Measurements from ENCODE around the gene WWP2. TPM values are rescaled to one million over a fixed set of nuclear protein-coding genes. Genes with fewer than 3 reads are reported as not detected.

The WWP2 gene
- total RNA-seq, 4 donors from 2014 or later = 23.4 to 32.8 (median 29.6) TPM

DNA sequence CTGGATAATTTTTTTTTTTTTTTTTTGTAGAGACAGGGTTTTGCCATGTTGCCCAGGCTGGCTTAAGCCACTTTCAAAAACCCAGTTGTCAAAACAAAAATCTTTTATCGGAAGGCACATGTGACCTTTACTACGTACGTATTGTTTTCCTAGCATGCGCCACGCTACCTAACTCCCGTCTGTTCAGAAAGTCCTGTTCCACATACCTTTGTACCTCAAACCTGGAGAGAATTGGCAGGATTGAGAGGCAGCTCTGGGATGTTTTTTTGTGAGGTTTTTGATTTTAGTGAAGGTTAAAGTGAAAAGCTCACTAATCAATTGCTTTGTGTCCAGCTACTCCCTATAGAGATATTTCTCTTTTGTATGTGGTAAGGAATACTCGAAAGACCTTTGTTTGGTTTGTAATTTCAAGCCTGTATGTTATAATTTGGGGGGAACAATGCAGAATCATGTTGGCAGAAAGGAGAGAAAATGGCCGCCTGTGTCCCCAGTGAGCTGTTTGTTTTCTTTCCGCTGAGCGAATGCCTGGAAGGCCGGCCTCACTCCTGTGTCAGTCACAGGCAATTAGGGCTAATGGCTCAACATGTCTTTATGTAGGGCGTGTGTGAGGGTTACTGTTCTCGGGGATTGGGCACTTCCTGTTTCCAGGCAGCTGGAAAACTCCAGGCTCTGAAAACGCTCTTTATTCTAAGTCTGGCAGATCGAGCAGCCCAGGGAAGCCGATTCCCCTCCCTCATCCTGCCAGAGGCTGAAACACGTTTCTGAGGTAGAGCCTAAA lies 128.2 kb downstream of the WWP2 start:
- H3K4me1 ChIP-seq = peaks cover 3 to 18% (median 8%) of the 10 kb centered on the region in 3 donors
- WGBS, 2 donors = 72% methylated on average over 14 to 16 of the region's 17 CpGs
- intact Hi-C loops (cut with DNase I) = no loop called here
- peaks cover 0 to 50% (median 8%) of the 10 kb centered on the region in 3 donors for H3K36me3 ChIP-seq
- no peak overlapping the region for H3K4me3 ChIP-seq
- peak overlapping the region; percentile 56 to 92 (median 82) for H3K27ac ChIP-seq
- TF ChIP-seq, protein P1, sequence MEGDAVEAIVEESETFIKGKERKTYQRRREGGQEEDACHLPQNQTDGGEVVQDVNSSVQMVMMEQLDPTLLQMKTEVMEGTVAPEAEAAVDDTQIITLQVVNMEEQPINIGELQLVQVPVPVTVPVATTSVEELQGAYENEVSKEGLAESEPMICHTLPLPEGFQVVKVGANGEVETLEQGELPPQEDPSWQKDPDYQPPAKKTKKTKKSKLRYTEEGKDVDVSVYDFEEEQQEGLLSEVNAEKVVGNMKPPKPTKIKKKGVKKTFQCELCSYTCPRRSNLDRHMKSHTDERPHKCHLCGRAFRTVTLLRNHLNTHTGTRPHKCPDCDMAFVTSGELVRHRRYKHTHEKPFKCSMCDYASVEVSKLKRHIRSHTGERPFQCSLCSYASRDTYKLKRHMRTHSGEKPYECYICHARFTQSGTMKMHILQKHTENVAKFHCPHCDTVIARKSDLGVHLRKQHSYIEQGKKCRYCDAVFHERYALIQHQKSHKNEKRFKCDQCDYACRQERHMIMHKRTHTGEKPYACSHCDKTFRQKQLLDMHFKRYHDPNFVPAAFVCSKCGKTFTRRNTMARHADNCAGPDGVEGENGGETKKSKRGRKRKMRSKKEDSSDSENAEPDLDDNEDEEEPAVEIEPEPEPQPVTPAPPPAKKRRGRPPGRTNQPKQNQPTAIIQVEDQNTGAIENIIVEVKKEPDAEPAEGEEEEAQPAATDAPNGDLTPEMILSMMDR (IDR thresholded peaks at IDR 0.05) = no peak
- TF ChIP-seq POLR2A (IDR thresholded peaks at IDR 0.05) = no peak
- no peaks in the 10 kb centered on the region for H3K9me3 ChIP-seq
- H3K27me3 ChIP-seq = no peaks in the 10 kb centered on the region
- no peak for DNase-seq

DNA sequence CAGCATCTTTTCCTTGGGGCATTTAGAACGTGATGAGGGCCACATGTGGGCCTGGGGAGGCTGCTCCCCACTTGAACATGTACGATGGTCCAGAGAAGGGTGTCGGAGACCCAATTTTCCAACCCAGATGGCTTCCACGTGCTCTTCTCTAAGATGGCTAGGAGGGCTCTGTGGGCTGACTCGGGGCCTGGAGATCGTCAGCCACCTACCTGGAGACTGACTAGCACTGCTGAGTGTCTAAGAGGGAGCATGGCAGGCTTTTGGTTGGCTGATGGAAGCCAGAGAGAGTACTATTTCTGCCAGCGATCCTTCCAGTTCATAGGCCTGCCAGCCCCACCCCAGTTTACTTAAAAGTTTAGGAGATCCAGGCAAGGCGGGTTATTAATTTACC lies 128.8 kb downstream of the WWP2 start:
- H3K9me3 ChIP-seq = no peaks in the 10 kb centered on the region
- H3K4me3 ChIP-seq = no peak overlapping the region
- intact Hi-C loops (cut with DNase I) = no loop called here
- H3K4me1 ChIP-seq = peaks cover 3 to 18% (median 8%) of the 10 kb centered on the region in 3 donors
- H3K27me3 ChIP-seq = no peaks in the 10 kb centered on the region
- TF ChIP-seq POLR2A (IDR thresholded peaks at IDR 0.05) = no peak
- TF ChIP-seq, protein P1 (IDR thresholded peaks at IDR 0.05) = no peak
- no peak for DNase-seq
- H3K36me3 ChIP-seq = peaks cover 0 to 56% (median 8%) of the 10 kb centered on the region in 3 donors
- WGBS, 2 donors = 67 to 100% methylated on average over 1 to 5 of the region's 8 CpGs
- peak overlapping the region; percentile 56 to 92 (median 82) for H3K27ac ChIP-seq

DNA sequence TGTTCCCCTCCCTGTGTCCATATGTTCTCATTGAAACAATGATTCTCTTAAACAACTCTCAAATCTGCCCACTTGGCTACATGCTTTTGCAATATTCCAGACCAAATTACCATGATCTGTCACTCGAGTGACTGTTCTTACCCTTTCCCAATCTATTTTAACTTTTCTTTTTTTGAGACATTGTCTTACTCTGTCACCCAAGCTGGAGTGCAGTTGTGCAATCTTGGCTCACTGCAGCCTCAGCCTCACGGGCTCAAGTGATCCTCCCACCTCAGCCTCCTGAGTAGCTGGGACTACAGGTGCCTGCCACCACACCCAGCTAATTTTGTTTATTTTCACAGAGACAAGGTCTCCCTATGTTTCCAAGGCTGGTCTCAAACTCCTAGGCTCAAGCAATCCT lies 130.2 kb downstream of the WWP2 start:
- DNase-seq = no peak
- TF ChIP-seq, protein P1 (IDR thresholded peaks at IDR 0.05) = no peak
- no peak for TF ChIP-seq POLR2A (IDR thresholded peaks at IDR 0.05)
- intact Hi-C loops (cut with DNase I) = no loop called here

DNA sequence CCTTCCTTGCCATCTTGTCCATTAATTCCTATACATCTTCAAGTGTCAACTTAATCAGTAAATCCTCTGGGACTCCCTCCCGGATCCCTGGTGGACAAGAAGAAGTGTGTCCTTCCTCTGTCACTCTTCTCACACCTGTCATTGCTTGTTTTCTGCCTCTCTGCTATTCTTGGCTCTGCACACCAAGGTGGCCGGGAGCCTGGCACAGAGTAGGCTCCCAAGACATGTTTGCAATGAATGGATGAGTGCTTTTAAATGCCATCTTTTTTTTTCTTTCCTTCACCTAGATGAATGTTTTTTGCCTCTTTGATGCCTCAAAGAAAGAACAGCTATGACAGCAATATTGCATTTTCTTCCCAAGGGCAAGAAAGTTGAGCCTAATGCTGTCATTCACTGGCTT lies 131.0 kb downstream of the WWP2 start:
- no peak for DNase-seq
- Histone ChIP-seq H3K36me3 (peaks cover 0 to 50% (median 8%) of the 10 kb centered on the region in 3 donors), H3K27me3 (no peaks in the 10 kb centered on the region), H3K4me3 (no peak overlapping the region), H3K4me1 (peaks cover 3 to 18% (median 8%) of the 10 kb centered on the region in 3 donors), H3K9me3 (no peaks in the 10 kb centered on the region), H3K27ac (no peak overlapping the region)
- WGBS, 2 donors = 42 to 67% methylated on average over 2 of the region's 2 CpGs
- intact Hi-C loops (cut with DNase I) = no loop called here
- TF ChIP-seq POLR2A (IDR thresholded peaks at IDR 0.05) = no peak
- TF ChIP-seq, protein P1 (IDR thresholded peaks at IDR 0.05) = no peak

More for the DNA sequence above, 130.2 kb downstream of the WWP2 start:
- no peak overlapping the region for H3K27ac ChIP-seq
- no peaks in the 10 kb centered on the region for H3K9me3 ChIP-seq
- 77 to 87% methylated on average over 2 of the region's 2 CpGs for WGBS, 2 donors
- H3K27me3 ChIP-seq = no peaks in the 10 kb centered on the region
- no peak overlapping the region for H3K4me3 ChIP-seq
- peaks cover 0 to 49% (median 8%) of the 10 kb centered on the region in 3 donors for H3K36me3 ChIP-seq
- peaks cover 3 to 18% (median 8%) of the 10 kb centered on the region in 3 donors for H3K4me1 ChIP-seq

DNA sequence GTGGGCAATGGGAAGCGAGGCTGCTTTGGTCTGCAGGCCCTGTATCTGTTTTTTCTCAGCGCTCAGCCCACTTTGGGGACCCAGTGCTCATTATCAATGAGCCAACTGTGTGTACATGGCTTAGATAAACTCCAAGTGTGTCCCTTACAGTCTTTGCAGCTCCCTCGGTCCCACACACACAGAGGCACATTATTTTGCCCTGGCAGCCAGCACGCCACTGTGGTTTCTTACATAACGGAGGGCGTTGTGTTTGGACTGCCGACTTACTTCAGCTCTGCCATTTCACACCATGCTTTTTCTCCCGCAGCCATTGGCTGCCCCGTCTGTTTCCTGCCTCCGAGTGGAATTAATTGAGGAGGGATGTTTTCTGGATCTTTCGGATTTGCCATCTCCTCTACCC lies 132.5 kb downstream of the WWP2 start:
- Histone ChIP-seq H3K9me3 (no peaks in the 10 kb centered on the region), H3K4me3 (no peak overlapping the region), H3K27me3 (no peaks in the 10 kb centered on the region), H3K36me3 (peaks cover 0 to 47% (median 0%) of the 10 kb centered on the region in 3 donors), H3K4me1 (peaks cover 3 to 17% (median 5%) of the 10 kb centered on the region in 3 donors), H3K27ac (no peak overlapping the region)
- TF ChIP-seq, protein P1 (IDR thresholded peaks at IDR 0.05) = no peak
- no peak for TF ChIP-seq POLR2A (IDR thresholded peaks at IDR 0.05)
- DNase-seq = no peak
- WGBS, 2 donors = 82 to 83% methylated on average over 9 to 11 of the region's 11 CpGs
- intact Hi-C loops (cut with DNase I) = no loop called here

Data from esophagus squamous epithelium (tissue), 5 donors.